HG03439 (cell line): ENCODE results near the gene CELF5.
"Not testable (repeated sequence)": the region's sequence is repeated elsewhere in the genome, so short reads cannot be mapped to it uniquely, and the experiment has no call there.

Experiments
- ATAC-seq: cut with Tn5 transposase; IDR thresholded peaks from one replicate; pipeline ENCODE4 v1.9.1; 2021; ENCODE audit warnings: mild to moderate bottlenecking, moderate library complexity; ENCODE audit not compliant: unreplicated experiment

The CELF5 gene

DNA sequence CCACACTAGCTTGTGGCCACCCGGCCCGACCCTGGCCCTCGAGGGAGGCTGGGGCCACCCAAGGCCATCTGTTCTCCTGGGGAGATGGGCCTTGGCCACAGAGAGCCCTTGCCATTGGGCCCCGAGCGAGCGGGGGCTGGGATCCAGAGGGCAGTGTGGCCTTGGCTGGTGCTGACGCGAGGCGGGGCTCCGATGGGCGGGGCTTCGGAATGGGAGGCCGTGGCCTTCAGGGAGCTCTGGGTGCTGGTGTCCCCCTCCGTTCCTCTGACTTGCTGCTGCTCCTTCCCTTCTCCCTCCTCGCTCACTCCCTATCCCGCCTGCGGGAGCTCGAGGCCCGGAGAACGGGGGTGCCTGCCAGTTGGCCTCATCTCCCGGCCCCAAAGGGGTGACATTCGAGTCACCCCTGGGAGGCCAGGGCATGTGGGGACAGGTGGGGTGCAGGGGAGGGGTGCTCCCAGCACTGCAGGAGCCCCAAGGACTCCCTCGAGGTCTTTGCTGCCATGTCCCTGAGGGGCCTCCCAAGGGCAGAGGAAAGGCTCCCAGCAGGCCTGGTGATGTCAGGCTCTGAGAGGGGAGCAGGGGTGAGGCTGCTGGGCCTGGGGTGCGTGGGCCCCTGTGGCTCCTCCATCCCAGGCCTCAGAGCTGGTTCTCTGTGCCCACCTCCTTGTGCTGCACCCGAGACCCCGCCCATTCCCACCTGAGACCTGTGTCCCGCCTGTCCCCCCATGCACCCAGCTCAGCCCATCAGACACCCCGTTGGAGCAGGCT lies 34.6 kb upstream of the CELF5 start:
- no peak for ATAC-seq

DNA sequence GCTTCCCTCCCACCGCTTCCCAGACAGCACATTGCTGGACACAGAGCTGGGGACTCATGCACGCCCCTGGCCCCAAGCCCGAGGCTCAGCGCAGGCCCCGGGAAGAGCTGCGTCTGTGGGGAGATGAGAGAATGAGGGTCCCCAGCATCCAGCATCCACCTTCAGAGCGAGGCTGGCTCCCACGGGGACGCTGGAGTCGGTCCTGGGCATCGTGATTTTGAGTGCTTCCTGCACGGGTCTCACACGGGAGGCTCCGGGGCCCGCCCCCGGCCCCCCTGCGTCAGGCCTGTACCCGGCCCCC lies 34.0 kb upstream of the CELF5 start:
- ATAC-seq, result no peak

DNA sequence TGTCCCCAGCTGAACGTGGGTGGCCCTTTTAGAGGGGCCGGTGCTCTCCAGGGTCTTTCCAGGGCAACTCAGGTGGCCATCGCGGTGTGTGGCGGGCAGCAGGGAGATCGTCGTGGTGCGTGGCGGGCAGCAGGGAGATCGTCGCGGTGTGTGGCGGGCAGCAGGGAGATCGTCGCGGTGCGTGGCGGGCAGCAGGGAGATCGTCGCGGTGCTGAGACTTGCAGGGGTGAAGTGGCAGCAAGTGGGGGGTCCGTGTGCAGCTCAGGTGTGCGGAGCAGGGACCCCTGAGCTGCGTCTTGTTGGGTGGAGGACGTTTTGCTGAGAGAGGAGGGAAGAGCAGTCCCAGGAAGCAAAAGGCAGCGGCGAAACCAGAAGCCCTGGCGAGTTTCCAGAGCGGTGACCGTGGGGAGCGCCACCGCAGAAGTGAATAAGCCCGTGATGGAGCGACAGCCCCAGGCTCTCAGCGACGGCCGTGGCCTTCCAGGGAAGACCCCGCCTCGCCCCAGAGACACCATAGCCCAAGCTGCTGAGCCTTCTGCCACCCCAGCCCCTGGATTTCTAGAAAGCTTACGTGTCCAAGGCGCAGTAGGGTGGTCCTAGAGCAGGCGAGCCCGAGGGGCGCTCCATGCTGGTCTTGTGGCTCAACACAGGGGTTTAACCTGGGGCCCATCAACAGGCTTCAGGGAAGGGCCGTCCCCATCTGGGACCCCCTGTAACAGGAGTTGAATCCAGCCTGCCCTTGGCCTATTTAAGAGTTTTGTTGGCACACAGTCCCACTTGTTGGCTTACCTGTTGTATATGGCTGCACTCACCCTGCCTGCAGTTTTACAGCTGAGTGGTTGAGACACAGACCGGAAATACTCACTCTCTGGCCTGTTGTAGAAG lies 33.3 kb upstream of the CELF5 start:
- ATAC-seq, result no peak

DNA sequence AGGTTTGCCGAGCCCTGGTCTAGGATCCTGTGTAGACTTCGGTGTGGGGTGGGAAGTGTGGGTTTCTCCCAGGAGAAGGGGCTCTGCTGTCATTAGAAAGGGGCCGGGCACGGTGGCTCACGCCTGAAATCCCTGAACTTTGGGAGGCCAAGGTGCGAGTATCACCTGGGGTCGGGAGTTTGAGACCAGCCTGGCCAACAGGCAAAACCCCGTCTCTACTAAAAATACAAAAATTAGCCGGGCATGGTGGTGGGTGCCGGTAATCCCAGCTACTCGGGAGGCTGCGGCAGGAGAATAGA lies 32.7 kb upstream of the CELF5 start:
- not testable (repeated sequence) for ATAC-seq

DNA sequence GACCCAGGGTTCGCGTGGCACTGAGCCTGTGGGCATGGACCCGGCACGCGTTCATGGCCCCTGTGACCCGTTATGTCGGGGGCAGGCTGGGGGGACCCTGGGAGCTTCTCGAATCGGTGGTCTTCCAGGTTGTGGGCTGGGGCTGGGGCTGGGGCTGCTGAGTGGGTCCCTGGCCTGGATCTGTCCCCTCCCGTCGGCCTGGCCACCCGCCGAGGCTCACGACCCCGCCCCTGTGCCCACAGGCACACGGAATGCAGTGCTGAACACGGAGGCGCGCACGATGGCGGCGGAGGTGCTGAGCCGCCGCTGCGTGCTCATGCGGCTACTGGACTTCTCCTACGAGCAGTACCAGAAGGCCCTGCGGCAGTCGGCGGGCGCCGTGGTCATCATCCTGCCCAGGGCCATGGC lies 32.2 kb upstream of the CELF5 start:
- no peak for ATAC-seq

DNA sequence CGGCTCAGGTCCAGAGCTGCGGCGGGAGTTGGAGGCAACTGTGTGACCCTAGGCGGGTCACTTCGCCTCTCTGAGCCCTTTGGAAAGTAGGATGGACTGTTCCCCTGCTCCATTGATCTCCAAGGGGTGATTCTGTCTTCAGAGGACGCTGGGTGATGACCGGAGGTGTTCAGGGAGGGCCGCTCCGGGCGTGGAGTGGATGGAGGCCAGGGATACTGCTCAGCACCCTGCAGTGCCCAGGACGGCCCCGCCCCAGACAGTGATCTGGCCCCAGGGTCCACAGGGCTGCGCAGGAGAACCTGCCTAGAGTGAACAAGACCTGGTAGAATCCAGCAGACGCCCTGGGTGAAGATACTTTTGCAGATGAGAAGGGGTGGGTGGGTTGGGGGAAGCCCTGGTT lies 31.8 kb upstream of the CELF5 start:
- ATAC-seq, result no peak

DNA sequence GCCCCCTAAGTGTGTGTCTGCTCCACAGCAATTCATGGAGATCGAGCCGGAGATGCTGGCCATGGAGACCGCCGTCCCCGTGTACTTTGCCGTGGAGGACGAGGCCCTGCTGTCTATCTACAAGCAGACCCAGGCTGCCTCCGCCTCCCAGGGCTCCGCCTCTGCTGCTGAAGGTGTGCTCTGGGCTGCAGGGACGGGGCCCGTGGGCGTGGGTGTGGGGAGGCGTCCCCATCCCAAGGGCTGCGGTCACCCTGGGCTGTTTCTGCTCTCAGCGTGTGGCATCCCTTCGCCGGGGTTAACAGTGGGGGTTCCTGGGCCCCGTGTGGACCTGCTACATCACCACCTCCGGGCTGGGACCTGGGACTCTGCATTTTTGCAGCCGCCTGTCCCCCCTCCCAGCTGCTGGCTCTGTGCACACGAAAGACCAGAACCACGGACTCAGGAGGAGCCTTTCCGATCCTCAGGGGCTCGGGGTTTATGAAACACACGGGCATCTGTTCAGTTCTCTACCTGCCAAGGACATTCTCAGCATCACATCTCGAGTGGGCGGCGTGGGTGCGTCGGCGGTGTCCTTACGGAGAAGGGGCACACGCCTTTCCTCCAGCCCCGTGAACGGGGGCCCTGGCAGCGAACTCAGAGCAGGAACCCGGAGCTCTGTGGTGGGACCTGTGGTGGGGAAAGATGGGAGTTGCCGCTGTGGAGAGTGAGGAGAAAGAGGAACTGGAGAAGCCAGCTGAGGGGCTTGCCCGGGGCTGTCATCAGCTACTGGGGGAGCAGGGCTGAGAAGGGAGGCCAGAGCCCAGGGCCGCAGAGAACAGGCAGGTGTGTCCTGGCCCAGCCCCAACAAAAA lies 31.0 kb upstream of the CELF5 start:
- ATAC-seq, result no peak

DNA sequence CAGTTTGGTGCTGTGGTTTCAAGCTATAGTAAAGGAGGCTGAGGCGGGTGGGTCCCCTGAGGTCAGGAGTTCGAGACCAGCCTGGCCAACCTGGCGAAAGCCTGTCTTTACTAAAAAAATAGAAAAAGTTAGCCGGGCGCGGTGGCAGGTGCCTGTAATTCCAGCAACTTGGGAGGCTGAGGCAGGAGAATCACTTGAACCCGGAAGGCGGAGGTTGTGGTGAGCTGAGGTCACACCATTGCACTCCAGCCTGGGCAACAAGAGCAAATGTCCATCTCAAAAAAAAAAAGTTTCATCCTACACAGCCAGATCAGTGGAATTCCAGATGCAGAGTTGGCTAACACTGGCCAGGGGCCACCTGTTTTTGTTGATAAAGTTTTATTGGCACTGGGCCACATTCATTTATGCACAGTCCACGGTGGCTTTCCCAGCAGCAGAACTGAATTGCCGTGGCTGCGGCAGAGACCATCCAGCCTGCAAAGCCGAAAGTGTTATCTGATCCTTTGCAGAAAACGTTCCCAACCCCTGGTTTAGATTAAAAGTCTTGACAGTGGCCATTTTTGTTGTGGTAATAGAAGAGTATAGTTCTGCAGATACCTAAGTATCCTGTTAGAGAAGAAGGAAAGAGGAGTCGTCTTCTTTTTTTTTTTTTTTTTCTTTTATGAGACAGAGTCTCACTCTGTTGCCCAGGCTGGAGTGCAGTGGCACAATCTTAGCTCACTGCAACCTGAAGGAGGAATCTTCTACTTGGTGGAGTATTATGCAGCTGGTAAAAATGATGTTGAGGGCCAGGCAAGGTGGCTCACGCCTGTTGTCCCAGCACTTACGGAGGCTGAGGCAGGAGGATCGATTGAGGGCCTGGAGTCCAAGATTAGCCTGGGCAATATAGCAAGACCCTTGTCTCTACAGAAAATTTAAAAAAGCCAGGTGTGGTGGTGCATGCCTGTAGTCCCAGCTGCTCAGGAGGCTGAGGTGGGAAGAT lies 30.1 kb upstream of the CELF5 start:
- no peak for ATAC-seq

DNA sequence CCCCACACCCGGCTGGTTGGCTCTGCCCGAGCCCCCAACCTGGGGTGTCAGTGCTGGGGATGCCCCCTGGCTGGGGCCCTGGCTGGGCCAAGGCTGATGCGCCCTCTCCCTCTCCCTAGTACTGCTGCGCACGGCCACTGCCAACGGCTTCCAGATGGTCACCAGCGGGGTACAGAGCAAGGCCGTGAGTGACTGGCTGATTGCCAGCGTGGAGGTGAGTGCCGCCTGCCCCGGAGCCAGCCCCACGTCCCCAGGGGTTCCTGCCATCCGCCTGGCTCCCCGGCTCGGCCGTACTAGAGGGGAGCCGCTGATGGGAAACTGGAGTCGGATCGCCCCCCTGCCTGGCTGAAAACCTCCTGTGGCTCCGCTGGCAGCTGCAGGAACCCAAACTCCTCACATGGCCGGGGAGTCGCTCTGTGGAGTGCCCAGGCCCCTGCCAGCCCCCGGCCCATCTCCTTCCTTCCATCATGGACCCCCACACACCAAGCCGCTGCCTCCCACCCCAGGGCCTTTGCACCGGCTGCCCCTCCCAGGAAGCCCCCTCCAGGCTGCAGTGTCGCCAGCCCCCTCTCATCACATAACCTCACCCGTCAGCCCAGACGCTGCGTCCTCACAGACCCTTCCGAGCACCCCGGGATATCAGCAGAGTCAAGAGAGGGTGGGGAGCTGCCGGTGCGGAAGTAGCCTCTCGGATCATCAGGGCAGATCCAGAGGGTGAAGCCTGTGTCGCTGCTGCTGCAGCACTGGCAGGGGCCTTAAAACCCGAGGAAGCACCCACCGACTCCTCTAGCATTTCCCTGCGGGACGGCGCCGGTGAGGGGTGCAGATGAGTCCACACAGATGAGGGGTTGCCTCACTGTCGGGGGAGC lies 28.2 kb upstream of the CELF5 start:
- ATAC-seq, result no peak

DNA sequence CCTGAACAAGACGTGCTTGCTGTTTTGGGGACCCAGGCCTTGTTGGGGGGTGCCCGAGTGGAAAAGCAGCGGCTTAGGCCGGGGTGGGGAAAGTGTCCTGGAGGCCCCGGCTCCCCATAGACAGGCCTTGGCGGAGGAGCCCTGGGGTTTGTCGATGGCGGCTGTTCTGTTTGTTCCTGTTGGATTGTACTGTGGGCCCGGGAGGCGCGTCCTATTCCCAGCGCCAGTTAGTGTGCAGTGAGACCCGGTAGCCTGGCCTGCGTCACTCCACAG lies 27.6 kb upstream of the CELF5 start:
- ATAC-seq, result no peak

DNA sequence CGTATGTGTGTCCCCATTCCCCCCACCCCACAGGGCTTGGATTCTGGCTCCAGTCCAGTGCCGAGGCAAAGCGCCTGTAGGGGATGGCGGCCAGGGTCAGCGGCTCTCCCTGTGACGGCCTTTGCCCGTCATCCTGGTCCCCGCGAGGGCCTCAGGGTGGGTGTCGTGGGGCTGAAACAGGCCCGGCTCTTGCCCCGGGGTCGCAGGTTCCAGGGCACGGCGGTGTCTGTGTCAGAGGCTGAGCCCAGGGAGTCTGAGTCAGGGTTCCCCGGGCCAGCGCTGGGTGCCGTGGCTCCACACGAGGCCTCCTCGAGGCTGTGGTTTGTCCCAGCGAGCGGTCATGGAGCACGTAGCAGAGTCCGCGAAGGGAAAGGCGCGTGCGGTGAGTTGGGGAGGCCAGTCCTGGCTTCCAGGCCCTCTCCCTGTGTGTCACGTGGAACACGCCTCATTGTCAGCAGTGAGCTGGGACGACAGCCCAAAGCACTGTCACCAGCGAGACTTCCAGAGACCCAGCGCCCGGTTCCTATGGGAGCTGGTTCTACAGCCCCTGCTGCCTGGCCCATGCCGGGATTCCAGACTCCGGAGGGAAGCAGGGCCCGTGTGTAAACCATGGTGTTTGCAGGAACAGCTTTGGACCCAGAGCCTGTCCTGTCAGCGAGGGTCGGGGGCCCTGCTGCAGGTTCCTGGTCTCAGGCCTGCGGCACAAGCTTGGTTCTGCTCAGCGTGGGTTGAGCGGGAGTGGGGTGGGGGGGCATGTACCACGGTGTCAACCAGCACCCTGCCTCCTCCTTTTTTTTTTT lies 25.4 kb upstream of the CELF5 start:
- no peak for ATAC-seq

DNA sequence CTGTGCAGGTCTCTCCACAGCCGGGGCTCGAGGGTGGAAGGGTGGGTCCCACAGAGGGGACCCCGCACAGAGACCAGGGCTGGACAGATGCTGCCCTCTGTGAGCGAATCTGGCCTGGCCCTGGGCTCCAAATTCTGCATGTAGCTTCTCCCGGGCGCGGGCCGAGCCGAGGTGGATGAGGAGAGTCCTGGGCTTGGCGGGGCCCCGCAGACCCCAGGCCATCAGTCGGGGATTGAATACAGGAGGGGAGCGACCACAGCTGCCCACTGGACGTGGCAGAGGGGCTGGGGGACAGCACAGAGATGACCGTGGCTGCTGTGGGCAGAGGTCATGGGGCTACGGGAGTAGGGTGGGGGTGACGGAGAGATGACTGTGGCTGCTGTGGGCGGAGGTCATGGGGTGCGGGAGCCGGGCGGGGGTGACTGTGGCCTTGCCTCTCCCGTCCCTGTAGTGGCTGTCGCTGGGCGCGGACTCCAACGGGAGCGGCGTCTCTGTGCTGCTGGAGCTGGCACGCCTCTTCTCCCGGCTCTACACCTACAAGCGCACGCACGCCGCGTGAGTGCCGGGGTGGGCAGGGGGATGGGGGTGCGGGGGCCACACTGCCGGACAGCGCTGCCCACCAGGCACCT lies 23.3 kb upstream of the CELF5 start:
- no peak for ATAC-seq

DNA sequence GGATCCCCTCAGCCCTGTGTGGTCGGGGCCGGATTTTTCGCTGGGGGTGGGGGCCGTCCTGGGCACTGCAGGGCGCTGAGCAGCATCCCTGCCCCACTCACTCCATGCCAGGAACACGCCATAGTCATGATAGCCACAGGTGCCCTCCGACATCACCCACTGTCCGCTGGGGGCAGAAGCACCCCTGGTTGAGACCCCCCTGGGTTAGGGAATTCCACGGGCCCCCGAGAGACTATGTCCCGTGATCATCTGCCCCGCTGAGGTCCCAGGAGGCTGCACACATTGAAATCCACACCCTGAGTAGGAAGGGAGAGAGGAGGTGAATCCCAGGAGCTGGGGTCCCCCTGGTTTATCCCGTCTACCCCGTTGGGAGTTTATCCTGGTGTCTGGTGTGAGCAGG lies 22.6 kb upstream of the CELF5 start:
- ATAC-seq, result no peak

DNA sequence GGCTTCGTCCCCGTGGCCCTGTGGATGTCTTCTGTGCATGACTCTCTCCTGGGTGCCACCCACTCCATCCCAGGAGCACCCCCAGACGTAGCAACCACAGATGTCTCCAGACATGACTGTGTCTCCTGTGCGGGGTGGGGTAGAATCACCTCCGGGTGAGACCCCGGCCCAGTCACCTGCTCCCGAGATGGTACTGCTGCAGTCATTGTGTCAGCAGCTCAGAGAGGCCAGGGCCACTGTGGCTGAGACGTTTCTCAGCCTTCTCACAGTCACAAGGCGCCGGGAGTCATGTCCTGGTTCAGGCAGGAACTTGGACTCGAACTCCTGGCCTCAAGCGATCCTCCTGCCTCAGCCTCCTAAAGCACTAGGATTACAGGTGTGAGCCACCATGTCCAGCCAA lies 22.1 kb upstream of the CELF5 start:
- no peak for ATAC-seq

DNA sequence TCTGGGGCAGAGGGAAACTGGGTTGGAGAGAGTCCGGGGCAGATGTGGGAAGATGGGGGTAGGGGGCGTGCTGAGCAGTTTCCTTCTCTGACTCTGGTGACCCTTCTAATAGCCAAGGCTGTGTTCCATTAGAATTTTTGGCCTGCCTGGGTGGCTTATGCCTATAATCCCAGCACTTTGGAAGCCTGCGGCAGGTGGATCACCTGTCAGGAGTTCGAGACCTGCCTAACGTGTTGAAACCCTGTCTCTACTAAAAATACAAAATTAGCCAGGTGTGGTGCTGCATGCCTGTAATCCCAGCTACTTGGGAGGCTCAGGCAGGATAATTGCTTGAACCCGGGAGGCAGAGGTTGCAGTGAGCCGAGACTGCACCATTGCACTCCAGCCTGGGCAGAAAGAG lies 21.6 kb upstream of the CELF5 start:
- ATAC-seq, result not testable (repeated sequence)

DNA sequence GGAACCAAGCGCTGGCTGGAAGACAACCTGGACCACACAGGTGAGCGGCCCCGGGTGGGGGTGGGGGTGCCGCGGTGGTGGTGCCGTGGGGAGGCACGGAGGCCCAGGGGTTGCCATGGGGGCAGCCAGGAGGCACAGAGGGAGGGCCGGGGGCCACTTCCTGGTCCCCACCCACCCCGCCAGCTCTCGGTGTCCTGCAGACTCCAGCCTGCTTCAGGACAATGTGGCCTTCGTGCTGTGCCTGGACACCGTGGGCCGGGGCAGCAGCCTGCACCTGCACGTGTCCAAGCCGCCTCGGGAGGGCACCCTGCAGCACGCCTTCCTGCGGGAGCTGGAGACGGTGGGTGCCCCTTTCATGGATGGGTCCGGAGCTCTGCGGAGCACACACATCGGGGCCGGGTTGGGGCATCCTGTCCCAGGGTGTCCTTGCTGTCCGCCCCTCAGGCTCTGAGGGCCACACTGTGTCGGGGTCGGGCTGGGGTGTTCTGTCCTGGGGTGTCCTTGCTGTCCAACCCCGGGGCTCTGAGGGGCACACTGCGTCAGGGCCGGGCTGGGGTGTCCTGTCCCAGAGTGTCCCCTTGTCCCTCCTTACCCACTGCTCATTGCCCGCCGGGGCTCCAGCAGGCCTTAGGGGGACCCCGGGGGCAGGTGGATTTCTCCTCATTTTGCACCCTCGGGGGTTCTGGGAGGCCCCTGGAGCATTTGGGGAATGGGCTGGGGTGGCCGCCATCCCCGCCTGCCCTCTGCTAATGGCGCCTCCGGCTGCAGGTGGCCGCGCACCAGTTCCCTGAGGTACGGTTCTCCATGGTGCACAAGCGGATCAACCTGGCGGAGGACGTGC lies 20.4 kb upstream of the CELF5 start:
- ATAC-seq, result no peak

DNA sequence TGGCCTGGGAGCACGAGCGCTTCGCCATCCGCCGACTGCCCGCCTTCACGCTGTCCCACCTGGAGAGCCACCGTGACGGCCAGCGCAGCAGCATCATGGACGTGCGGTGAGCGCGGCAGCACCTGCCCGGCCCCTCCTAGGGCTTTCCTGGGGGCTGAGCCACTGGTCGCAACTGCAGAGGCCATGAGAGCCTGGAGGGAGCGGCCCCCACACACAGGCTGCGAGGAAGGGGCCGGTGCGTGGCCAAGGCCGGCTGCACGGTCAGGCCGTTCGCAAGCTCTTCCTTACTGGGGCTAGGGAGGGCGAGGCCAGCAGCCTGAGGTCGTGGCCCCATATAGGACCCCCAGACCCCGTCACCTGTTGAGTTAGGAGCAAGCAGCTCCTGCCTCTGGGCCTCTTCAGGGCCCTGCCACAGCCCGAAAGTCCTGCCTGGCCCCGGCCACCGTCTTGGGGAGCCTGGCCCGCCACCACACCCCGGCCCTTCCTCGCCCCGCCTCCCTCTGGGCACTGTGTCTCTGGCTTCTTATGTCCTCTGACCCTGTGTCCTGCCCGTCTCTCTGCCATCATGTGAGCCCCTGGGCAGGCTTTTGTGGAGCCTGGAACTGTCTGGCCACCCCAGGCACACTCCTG lies 19.7 kb upstream of the CELF5 start:
- ATAC-seq, result no peak
